HUDEP-2 (cell line): ENCODE data around the gene HECTD1.
"Not testable (repeated sequence)": the region's sequence is repeated elsewhere in the genome, so short reads cannot be mapped to it uniquely, and the experiment has no call there.

Source experiments
- DNase-seq, 76 experiments: peaks; one replicate each; lab custom pipeline; 2025; ENCODE audit not compliant: unreplicated experiment in 76 of 76; lab: John Stamatoyannopoulos, UW

The HECTD1 gene

DNA sequence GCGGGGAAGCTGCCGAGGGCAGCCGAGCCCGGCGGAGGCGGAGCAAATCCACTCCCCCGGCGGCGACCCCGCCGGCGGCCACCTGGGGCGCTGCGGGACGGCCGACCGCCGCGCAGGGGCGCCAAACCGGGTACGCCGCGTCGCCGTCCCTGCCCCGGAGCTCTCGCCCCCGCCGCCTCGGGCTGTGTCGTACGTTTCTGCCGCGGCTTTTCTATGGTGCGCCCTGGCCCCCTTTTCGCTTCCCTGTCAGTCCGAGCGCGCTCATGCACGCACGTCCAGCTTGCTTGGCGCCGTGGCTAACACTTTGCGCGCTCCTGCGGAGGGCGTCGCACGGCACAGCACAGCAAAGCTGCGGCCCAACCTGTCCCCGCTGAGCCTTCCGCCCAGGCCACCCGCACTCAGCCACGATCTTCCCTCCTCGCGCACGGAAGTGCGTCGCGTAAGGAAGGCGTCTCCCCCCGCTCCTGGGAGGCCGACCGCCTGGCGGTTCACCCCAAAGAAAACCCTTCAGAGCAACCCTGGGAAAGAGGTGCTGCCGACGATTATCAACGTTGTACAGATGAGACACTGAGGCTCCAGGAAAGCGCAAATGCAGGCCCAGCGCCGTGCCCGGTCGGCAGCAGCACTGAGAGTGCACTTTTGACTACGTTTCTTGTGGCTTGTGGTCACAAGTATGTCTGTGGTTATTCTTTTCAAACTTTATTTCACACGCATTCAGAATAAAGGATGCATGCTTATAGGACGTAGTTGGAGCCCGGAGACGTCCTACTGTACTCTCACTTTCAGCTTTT is at the start of gene HECTD1:
Gene HECTD1 (minus strand): TSS at position 39 of the 791 bp plus-strand sequence. CDS start 1,857 bp downstream, outside the sequence.
- peak in 75 of 76 experiments; percentile 23 to 93 (median 81) for DNase-seq

DNA sequence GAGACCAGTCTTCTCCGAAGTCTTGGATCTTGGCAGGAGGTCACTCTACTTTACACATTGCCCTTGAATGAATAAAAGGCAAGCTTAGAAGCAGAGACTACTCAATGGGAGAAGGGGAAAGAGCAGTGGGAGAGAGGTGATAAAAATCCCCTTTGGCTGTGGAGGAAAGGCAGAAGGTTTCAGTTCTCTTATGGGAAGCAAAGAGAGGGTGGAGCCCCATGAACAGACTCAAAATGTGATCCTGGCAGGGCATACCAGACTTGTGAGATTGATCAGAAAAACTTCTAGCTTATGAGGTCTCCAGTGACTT is 49.6 kb upstream of the HECTD1 start:
- no peak for DNase-seq

DNA sequence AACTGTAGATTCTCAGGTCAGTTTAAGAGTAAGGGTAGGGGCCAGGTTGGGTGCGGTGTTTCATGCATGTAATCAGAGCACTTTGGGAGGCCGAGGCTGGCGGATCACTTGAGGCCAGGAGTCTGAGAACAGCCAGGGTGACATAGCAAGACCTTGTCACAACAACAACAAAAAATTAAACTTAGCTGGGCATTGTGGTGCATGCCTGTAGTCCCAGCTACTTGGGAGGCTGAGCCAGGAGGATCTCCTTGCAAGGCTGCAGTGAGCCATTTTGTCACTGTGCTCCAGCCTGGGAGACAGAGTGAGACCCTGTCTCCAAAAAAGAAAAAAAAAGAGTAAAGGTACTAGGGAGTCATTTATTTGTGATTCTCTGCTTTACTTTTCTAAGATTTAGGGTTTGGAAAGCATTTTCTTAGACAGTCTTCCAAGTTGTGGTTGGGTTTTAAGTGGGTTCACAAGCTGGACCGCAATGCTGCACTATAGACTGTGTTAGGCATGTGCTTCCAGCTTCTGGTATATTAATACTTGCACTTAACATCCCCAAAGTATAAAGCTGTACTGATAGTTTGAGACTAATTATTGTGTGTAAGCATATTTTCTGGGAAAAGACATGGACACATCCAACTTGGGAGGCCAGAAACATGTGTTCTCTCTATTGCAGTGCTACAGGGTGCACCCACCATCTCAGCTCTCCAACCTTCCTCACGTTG is 49.1 kb upstream of the HECTD1 start:
- DNase-seq, result no peak

DNA sequence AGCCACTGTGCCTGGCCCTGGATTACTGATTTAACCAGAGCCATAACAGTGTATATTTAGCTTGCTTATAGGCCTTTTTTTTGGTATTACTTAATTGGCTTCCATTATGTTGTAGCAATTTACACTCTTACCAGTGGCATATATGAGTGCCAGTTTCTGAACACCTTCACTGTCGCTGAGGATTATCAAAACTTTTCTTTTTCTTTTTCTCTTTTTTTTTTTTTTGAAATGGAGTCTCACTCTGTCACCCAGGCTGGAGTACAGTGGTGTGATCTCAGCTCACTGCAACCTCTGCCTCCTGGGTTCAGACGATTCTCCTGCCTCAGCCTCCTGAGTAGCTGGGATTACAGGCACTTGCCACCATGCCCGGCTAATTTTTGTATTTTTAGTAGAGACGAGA is 48.3 kb upstream of the HECTD1 start:
- DNase-seq, result not testable (repeated sequence)

DNA sequence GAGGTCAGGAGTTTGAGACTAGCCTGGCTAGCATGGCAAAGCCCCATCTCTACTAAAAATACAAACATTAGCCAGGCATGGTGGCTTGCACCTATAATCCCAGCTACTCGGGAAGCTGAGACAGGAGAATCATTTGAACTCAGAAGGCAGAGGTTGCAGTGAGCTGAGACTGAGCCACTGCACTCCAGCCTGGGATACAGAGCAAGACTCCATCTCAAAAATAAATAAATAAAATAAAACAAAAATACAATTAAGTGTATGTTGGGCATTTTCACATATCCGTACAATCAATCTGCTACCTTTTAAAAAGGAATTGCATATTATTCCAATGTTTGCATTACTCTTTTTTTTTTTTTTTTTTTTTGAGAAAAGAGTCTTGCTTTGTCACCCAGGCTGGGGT is 47.7 kb upstream of the HECTD1 start:
- DNase-seq, result no peak

DNA sequence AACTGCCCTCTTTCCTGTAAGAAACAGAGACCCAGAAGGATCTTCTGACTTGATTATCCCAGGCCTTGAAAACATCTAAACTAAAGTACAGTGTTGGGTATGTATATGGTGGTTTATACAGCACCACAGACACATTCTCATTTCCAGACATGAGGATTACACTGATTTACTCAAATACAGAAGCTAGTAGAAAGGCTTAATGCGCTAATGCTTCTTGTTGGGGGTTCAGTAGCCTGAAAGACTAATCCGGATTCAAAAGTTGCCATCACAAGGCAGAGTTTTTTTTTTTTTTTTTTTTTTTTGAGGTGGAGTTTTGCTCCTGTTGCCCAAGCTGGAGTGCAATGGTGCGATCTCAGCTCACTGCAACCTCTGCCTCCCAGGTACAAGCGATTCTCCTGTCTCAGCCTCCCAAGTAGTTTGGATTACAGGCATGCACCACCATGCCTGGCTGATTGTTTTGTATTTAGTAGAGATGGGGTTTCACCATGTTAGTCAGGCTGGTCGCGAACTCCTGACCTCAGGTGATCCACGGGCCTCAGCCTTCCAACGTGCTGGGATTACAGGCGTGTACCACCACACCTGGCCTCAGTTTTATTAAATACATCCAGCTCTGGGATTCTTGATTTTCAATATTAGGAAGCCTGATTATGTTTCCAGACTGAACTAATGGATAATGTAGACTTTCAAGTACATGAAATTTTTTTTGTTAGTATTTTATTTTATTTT is 46.3 kb upstream of the HECTD1 start:
- DNase-seq, result no peak

DNA sequence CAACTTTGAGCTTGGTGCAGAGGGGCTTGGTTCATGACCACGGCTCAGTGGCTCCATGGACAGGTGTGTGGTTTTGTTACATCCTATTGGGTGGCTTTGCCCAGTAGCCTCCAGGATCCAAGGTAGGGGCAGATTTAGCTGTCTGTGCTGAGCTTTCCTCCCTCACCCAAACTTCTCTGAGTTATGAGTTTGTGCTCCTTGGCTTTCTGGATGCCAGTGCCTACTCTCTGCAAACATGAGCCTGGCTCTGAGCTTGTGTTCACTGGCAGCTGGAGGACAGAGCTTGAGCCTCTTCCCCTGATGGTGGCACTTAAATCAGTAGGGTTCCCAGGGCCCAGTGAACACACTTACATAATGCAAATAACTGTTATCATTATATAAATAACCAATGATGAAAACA is 45.3 kb upstream of the HECTD1 start:
- no peak for DNase-seq

DNA sequence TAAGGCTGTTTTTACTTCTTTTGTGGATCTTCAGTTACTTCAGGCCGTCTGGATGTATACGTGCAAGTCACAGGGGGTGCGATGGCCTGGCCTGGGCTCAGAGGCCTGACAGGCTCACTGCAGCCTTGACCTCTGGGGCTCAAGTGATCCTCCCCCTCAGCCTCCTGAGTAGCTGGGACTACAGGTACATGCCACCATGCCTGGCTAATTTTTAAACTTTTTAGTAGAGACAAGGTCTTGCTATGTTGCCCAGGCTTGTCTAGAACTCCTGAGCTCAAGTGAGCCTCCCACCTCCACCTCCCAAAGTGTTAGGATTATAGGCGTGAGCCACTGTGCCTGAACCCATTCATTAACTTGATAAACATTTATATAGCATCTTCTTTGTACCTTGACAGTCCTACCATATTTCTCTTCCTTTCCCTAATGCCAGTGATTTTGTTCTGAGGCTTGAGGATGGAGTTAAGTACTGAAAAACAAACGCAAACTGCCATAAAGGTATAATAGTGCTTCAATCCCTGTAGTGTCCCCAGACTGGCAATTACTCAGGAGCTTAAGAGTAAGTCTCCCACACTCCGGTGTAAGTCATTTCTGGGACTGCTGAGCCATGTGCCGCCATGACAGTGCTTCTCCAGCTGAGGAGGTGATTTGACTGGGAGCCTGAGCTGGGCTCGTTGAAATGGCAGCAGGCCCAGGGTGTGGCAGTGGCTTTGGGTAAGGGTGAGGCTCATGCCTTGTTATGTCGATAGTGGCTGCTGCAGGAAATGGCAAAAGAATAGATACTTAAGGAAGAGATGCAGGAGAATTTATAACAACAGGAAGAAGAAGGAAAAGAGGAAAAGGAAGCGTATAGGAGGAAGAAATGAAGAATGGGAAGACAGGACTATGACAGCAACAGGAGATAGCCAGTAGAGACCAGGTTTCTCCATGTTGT is 43.7 kb upstream of the HECTD1 start:
- DNase-seq, result peak in 61 of 76 experiments; percentile 14 to 74 (median 54)

DNA sequence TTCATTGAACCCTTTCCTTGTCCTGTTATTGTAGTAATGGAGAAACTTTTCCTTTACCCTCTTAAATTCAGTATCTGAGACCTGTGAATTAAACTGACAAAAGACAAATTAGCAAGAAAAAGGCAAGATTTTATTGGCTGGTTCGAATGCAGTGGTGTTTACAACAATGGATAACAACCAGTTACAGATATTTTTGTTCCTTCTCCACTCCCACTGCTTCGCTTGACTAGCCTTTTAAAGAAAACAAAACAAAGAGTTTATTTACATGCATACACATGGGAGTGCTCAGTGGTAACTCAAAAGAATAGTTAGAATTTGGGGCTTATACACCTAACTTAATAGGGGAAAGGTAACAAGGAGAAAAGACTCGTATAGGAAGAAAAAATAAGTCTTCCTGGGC is 37.0 kb upstream of the HECTD1 start:
- no peak for DNase-seq

DNA sequence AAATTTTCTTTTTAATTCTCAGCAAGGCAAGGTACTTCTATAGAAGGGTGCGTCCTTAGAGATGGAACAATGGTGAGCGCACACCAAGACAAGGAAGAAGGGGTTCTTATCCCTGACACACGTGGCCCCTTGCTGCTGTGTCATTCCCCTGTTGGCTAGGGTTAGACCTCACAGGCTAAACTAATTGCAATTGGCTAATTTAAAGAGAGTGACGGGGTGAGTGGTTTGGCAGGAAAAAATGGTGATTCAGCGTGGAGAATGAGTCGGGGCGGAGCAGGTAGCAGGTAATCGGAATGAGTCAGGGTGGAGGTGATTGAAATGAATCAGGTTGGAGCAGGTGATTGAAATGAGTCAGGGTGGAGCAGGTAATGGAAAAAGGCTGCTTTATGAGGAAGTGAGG is 36.3 kb upstream of the HECTD1 start:
- no peak for DNase-seq

DNA sequence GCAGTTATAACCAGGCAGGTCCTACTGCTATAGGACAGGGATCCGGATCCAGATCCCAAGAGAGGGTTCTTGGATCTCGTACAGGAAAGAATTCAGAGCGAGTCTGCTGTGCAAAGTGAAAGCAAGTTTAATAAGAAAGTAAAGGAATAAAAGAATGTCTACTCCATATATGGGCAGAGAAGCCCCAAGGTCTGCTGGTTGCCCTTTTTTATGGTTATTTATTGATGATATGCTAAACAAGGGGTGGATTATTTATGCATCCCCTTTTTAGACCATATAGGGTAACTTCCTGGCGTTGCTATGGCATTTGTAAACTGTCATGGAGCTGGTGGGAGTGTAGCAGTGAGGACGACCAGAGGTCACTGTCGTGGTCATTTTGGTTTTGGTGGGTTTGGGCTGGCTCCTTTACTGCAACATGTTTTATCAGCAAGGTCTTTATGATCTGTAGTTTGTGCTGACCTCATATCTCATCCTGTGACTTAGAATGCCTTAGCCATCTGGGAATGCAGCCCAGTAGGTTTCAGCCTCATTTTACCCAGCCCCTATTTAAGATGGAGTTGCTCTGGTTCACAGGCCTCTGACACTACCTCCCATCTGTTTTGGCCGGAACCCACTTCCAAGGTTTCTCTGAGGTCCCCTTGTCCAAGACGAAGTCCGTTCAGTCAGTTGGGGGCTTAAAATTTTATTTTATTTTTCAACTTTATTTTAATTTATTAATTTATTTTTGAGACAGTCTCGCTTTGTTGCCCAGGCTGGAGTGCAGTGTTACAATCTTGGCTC is 34.8 kb upstream of the HECTD1 start:
- peak in 1 of 76 experiments; percentile 6 for DNase-seq

DNA sequence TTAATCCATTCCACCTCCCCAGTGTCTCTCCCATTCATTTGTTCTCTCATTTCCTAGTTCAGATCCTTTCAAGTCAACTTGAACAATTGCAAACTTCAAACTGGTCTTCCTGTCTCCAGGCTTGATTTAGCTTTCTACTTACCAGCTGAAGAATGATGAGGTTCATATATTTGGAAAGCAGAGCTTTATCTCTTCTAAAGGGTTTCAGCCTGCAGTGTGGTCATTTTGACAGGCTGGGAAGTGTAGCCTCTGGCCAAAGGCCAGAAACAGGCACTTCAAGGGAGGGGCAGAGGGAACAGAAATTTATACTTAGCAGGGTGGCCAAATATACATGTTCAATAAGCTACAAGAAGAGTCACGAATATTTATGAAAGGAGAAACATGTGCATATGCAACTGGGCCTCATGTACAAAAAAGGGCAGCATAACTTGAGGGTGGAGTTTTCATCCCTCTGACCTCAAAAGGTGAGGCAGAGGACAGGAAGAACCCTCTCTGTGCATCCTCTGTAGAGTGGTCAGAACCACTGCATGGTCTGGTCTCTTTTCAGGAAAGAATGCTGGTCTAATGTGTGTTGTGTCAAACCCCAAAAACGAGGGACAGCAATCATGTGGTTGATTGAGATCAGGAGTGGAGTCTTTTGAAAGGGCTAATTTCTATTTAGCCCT is 34.0 kb upstream of the HECTD1 start:
- peak in 9 of 76 experiments; percentile 5 to 29 (median 17) for DNase-seq

DNA sequence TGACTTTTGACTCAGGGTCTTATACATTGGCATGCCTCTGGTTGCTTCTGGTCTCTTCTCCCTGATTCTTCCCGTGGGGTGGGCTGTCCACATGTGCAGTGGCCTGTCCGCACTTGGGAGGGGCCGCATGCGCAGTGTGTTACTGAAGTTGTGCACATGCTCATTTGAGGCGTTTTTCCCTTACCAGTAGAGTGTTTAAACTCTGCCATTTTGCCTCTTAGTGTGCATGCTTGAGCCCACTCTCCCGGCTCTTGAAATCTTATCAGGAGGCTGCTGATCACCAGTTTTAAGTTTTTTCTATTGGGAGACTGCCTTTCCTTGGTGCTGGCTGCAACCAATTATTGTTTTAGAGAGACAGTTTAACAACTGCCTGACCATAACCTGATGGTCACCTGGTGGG is 32.1 kb upstream of the HECTD1 start:
- no peak for DNase-seq

DNA sequence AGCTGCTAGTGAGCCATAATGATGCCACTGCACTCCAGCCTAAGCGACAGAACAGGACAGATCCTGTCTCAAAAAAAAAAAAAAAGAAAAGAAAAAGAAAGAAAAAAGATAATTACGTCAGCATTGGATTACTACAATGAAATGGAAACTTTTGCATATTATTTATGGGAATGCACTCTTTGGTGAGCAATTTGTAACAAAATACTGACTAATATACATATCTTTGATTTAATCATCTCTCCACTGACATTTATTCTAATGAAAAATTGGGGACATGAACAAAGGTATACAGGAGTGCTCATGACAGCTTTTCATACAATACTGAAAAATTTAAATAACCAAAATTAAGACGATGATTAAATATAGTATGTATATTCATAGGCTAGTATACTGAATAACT is 27.9 kb upstream of the HECTD1 start:
- DNase-seq, result no peak

DNA sequence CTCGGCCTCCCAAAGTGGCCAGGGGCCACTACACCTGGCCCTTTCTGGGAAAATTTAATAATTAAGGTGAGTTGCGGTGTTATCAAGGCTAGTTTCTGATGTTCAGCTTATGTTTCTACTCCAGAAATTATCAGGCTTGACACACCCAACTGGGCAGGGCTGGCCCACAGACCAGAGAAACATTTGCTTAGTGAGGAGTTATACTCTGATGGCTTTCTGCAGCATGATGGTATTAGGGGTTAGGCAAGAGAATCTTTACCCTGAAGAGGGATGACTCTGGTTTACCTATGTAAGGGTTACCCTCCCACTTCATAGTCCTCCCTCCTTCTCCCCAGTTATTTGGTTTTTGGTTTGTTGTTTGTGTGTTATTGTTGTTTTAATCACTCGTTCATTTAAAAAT is 24.5 kb upstream of the HECTD1 start:
- peak in 22 of 76 experiments; percentile 0 to 44 (median 11) for DNase-seq

DNA sequence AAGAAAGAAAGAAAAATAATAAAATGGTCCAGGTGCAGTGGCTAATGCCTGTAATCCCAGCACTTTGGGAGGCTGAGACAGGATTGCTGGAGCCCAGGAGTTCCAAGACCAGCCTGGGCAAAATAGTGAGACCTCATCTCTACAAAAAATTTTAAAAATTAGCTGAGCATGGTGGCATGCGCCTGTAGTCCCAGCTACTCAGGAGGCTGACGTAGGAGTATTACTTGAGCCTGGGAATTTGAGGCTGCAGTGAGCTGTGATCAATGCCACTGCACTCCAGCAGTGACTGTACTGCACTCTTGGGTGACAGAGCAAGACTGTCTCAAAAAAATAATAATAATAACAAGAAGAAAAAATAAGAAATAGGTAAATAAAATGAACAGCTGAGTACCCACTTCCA is 23.7 kb upstream of the HECTD1 start:
- not testable (repeated sequence) for DNase-seq

DNA sequence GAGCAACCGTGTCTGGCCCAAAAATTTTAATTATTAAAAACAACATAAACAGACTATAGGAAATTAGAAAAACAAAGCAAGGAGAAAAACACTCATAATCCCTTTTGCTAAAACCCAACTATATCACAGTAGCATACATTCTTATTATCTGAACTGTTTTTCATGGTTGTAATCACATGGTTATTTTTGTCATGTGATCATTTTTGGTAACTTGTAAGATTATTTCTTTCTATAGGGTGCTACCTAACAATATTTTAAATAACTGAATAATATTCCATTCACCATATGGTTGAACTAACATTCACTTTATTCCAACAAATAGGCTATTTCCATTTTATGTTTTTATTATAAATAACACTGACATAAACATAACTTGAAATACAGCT is 23.0 kb upstream of the HECTD1 start:
- DNase-seq, result no peak

DNA sequence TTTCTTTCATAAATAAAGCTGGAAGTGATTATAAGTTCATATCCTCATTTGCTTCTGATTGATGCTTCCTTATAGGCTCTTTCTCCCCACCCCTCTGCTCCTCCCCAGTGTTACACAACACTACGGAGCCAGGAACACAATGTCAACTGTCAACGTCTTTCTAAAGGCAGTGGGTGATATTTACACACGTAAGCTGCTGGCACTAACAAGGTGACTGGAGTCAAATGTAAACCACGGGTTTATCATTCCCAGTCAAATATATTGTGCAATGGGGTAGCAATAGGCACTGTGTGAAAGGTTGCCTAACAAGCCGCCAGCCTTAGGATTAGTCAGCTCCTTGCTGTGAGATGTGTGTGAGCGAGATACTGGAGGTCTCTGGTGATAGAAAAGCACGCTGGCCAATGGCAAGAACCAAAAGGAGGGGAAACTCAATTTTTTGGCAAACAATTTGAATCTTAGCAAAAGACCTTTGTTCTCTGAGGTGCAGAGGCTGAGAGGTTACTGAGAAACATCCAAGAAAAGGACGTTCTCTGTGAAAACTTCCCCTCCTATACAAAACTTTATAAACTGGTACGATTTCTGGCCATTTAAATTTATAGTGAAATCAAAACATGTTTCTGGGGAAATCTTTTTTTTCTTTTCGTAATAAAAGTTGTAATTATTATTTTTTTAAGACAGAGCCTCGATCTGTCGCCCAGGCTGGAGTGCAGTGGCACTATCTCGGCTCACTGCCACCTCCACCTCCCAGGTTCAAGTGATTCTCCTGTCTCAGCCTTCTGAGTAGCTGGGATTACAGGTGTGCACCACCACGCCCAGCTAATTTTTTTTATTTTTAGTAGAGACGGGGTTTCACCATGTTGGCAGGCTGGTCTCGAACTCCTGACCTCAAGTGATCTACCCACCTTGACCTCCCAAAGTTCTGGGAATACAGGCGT is 22.3 kb upstream of the HECTD1 start:
- peak in 73 of 76 experiments; percentile 12 to 94 (median 69) for DNase-seq
